Colonic mucosa (tissue), 4 donors: Measurements from ENCODE around the gene YBX2. TPM values are rescaled to one million over a fixed set of nuclear protein-coding genes. Genes with fewer than 3 reads are reported as not detected.

Experiments used
- DNase-seq: peaks from one replicate; pipeline ENCODE4 v3.0.0-alpha.2; 2020
- H3K27ac ChIP-seq: fragments of 200-600 bp; one replicate; pipeline ENCODE4 v1.8.0; 2021
- H3K27me3 ChIP-seq: fragments of 200-600 bp; one replicate; pipeline ENCODE4 v1.8.0; 2021
- H3K36me3 ChIP-seq: fragments of 200-600 bp; one replicate; pipeline ENCODE4 v1.8.0; 2021
- H3K4me1 ChIP-seq: fragments of 200-600 bp; one replicate; pipeline ENCODE4 v1.8.0; 2021; ENCODE audit warnings: mild to moderate bottlenecking
- H3K4me3 ChIP-seq: fragments of 200-600 bp; one replicate; pipeline ENCODE4 v1.8.0; 2021
- H3K9ac ChIP-seq, 2 donors: one replicate each; pipeline ENCODE4 v1.7.0; 2013; ENCODE audit warnings: control low read depth in 2 of 2, low read depth in 2 of 2, low read length in 2 of 2
- H3K9me3 ChIP-seq: fragments of 200-600 bp; one replicate; pipeline ENCODE4 v1.8.0; 2021
- intact Hi-C: fragments of 100-400 bp; cut with DNase I; formaldehyde crosslinking; loops from one replicate; pipeline ENCODE4 v1.14.1; 2022
- total RNA-seq, 2 donors: library from RNA; stranded (reverse); fragmentation: NEBNext Ultra II Directional in 1 of 2; extraction: Animal tissue kit (Norgen Biotek cat#: 25700) in 1 of 2; gene quantifications; one replicate each; pipeline ENCODE4 v1.2.1, GENCODE V29; 2021
- TF ChIP-seq, protein P1 (sequence below): fragments of 200-600 bp; IDR thresholded peaks from one replicate; pipeline ENCODE4 v1.8.0; 2022; ENCODE audit warnings: antibody characterized with exemption, mild to moderate bottlenecking
- donor health status: healthy.
- donor health status: DM: no; HTN: no; CAD: no.
- donor health status: DM: no; HTN: no; CAD: no.

YBX2 gene
- total RNA-seq, 2 donors from 2014 or later, result 22.1 to 40.4 TPM

DNA sequence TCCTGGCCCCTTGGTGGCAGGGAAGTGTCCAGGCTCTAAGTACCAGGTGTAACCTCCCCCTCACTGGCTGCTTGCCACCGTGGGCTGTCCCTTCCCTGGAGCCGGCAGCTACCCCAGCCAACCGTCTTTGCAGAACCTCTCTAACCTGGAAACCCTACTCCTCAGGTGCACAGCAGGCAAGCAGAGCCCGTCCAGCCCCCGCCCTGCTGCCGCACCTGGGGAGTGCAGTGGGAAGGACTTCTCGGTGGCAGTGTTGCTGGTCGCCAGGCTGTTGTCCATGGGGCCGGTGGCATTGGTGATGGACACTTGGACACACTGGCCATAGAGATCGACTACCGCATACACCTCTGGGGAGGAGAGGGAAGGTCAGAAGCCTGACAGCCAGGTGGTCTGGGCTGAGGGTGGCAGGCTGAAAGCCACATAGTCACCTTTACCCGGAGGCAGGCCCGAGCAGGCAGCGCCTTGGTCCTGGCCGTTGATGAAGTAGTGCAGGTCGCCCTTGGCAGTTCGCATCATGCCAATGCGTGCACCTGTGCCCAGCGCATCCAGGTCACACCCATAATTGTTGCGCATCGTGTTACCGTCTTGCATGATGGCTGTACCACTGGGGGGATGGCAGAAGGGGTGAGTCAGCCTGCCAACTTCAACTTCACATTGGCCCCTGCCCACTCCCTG lies 28.2 kb upstream of the YBX2 start:
- H3K4me1 ChIP-seq, result peaks cover 2% of the 10 kb centered on the region
- H3K9ac ChIP-seq, result no peak overlapping the region
- H3K27ac ChIP-seq, result no peak overlapping the region
- H3K9me3 ChIP-seq, result no peaks in the 10 kb centered on the region
- TF ChIP-seq, protein P1, sequence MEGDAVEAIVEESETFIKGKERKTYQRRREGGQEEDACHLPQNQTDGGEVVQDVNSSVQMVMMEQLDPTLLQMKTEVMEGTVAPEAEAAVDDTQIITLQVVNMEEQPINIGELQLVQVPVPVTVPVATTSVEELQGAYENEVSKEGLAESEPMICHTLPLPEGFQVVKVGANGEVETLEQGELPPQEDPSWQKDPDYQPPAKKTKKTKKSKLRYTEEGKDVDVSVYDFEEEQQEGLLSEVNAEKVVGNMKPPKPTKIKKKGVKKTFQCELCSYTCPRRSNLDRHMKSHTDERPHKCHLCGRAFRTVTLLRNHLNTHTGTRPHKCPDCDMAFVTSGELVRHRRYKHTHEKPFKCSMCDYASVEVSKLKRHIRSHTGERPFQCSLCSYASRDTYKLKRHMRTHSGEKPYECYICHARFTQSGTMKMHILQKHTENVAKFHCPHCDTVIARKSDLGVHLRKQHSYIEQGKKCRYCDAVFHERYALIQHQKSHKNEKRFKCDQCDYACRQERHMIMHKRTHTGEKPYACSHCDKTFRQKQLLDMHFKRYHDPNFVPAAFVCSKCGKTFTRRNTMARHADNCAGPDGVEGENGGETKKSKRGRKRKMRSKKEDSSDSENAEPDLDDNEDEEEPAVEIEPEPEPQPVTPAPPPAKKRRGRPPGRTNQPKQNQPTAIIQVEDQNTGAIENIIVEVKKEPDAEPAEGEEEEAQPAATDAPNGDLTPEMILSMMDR, result no peak
- no peaks in the 10 kb centered on the region for H3K27me3 ChIP-seq
- H3K36me3 ChIP-seq, result peaks cover 18% of the 10 kb centered on the region
- intact Hi-C loops, result no loop called here
- no peak overlapping the region for H3K4me3 ChIP-seq
- no peak for DNase-seq

DNA sequence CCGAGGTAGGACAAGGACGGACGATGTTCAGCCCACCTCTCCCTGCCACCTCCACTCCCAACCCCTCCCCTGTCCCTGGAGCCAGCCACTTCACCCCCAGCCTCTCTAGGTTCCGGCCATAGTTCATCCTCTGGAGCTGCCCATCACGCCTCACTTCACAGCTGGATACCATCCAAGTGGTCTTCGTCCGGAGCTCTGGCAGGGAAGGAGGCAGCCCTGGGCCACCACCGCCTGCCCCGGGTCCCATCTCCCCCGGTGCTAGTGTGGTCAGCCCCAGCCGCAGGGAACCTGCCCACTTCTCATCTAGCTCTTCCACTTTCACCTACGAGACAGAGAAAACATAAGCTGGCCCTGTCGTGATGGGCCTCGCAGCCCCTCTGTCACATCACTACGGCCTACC lies 27.0 kb upstream of the YBX2 start:
- Histone ChIP-seq H3K27me3 (no peaks in the 10 kb centered on the region), H3K4me3 (no peak overlapping the region), H3K9ac (no peak overlapping the region), H3K4me1 (no peaks in the 10 kb centered on the region), H3K9me3 (no peaks in the 10 kb centered on the region), H3K27ac (no peak overlapping the region), H3K36me3 (peaks cover 18% of the 10 kb centered on the region)
- TF ChIP-seq, protein P1, result no peak
- intact Hi-C loops, result no loop called here
- no peak for DNase-seq

DNA sequence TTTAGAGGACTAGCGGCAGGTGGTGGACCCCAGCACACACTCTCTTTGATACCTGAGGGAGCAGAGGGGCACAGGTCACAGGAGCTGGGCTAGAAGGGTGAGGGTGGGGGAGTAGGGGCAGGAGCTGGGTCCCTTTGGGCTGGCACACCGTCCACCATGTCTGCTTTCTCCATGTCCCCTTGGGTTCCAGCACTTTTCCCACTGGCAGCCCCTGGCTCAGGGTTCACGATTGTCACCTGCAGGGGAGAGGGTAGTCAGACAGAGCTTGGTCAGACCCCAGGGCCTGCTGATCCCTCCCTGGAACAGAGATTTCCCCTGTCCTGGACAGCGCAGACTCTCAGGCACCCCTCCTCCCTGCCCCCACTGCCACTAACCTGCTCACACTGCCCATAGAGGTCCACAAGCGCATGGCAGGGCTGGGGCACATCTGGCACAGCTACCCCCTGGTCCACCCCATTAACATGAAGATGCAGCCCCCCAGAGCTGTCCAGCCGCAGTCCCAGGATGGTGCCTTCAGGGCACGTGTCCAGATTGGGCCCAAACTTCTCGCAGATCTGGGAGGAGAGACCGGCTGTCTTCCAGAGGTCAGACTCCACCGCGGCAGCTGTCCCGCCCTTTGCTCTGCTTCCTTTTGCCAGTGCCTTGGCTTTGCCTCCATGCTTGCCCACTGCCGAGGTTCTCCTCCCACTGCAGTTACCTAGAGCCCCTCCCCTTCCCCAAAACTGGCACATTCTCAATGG lies 23.9 kb upstream of the YBX2 start:
- Histone ChIP-seq H3K36me3 (peaks cover 25% of the 10 kb centered on the region), H3K9me3 (no peaks in the 10 kb centered on the region), H3K27ac (no peak overlapping the region), H3K27me3 (no peaks in the 10 kb centered on the region), H3K4me3 (no peak overlapping the region), H3K9ac (no peak overlapping the region), H3K4me1 (peaks cover 13% of the 10 kb centered on the region)
- TF ChIP-seq, protein P1, result no peak
- DNase-seq, result no peak
- intact Hi-C loops, result no loop called here

DNA sequence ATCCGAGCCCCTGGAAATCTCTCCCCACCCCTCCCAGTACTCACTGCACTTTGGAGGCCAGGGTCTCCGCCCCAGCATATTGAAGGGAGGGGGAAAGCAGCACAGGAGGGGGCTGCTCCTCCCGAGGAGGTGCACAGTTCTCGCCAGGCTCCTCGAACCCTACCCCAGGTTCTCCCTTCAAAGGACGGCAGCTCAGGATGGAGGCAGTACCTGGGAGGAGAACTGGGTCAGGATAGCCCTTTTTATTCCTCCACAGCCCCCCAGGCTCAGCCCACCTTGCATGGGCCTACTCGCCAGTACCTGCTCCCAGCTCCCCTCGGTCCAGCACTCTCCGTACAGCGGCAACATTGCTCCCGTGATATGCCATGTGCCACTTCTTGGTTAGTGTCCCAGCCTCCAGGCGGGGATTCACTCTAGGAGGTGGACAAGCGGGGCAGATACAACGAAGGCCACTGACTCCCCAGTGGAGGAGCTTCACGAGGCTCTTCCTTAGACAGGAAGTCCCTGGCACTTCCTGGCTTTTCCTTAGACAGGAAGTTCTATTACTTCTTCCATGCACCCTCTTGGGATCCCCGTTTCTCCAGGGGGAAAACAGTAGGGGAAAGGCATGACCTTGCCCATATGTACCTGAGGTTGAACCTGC lies 22.8 kb upstream of the YBX2 start:
- DNase-seq, result no peak
- TF ChIP-seq, protein P1, result no peak
- Histone ChIP-seq H3K27ac (no peak overlapping the region), H3K9me3 (no peaks in the 10 kb centered on the region), H3K9ac (no peak overlapping the region), H3K4me1 (peaks cover 13% of the 10 kb centered on the region), H3K4me3 (no peak overlapping the region), H3K36me3 (peaks cover 25% of the 10 kb centered on the region), H3K27me3 (no peaks in the 10 kb centered on the region)
- intact Hi-C loops, result no loop called here

DNA sequence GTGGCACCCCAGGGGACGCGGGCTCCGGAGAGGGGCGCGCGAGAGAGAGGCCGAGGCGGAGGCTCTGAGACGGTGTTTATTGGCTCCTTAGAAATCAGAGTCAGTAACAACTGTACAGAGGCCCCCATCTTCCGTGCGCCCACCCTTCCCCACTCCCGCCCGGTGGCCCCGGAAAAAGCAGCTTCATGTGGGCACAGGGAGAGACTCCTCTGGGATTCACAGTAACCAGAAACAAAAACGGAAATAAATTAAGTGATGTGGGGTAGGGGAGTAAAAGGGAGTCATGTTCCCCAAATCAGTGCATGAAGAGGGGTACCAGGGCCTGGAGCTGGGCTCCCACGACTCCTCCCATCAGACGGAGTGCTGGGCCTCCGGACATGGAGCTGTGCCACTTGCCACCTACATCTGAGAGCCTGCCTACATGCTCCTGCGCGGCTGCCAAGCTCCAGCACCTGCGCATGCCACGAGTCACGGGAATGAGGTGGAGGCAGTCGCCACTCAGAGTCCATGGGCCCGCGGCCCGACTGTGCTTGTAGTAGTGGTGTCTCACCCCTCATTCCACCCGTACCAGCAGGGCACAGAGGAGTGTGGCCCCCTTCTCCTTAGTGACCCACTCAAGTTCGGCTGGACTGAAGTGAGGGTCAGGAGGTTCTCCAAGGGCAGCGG lies 21.3 kb upstream of the YBX2 start:
- peak overlapping the region; percentile 98 for H3K4me3 ChIP-seq
- TF ChIP-seq, protein P1, result no peak
- H3K9ac ChIP-seq, result peak overlapping the region; percentile 83 to 92
- peak overlapping the region; percentile 92 for H3K27ac ChIP-seq
- no peak for DNase-seq
- H3K4me1 ChIP-seq, result peaks cover 13% of the 10 kb centered on the region
- H3K27me3 ChIP-seq, result no peaks in the 10 kb centered on the region
- intact Hi-C loops, result no loop called here
- peaks cover 19% of the 10 kb centered on the region for H3K36me3 ChIP-seq
- no peaks in the 10 kb centered on the region for H3K9me3 ChIP-seq
